HCEC 1CT (cell line): ENCODE results near the gene AGPAT3.
A peak's percentile ranks its signal among the peaks of the same experiment; 100 is the strongest.

Source experiments
- DNase-seq: peaks from one replicate; pipeline ENCODE4 v3.0.0-alpha.2; 2017

Gene AGPAT3

GRCh38 chr21:43925096-43925481 lies 60.1 kb downstream of the AGPAT3 start:
- no peak for DNase-seq

- no peak for DNase-seq
Measured at GRCh38 chr21:43925609-43926008, 60.6 kb downstream of the AGPAT3 start.

GRCh38 chr21:43926196-43926595 lies 61.2 kb downstream of the AGPAT3 start:
- no peak for DNase-seq

- DNase-seq: no peak
Measured at GRCh38 chr21:43927591-43928221, 62.7 kb downstream of the AGPAT3 start.

GRCh38 chr21:43928222-43929125 lies 63.5 kb downstream of the AGPAT3 start:
- no peak for DNase-seq

- no peak for DNase-seq
Measured at GRCh38 chr21:43929217-43929971, 64.4 kb downstream of the AGPAT3 start.

GRCh38 chr21:43930074-43930847 lies 65.2 kb downstream of the AGPAT3 start:
- no peak for DNase-seq

- no peak for DNase-seq
Measured at GRCh38 chr21:43930848-43931375, 65.9 kb downstream of the AGPAT3 start.

GRCh38 chr21:43931489-43931888 lies 66.5 kb downstream of the AGPAT3 start:
- no peak for DNase-seq

- DNase-seq: no peak
Measured at GRCh38 chr21:43932005-43932404, 67.0 kb downstream of the AGPAT3 start.

GRCh38 chr21:43933199-43933598 lies 68.2 kb downstream of the AGPAT3 start:
- no peak for DNase-seq

- no peak for DNase-seq
Measured at GRCh38 chr21:43933680-43934079, 68.7 kb downstream of the AGPAT3 start.

GRCh38 chr21:43934116-43934515 lies 69.1 kb downstream of the AGPAT3 start:
- DNase-seq: no peak

GRCh38 chr21:43934716-43935705 lies 70.0 kb downstream of the AGPAT3 start:
- DNase-seq: no peak

- no peak for DNase-seq
Measured at GRCh38 chr21:43935711-43936110, 70.7 kb downstream of the AGPAT3 start.

- no peak for DNase-seq
Measured at GRCh38 chr21:43936247-43936967, 71.4 kb downstream of the AGPAT3 start.

- DNase-seq: no peak
Measured at GRCh38 chr21:43937051-43937832, 72.2 kb downstream of the AGPAT3 start.

GRCh38 chr21:43937891-43938309 lies 72.9 kb downstream of the AGPAT3 start:
- no peak for DNase-seq

GRCh38 chr21:43938751-43939442 lies 73.9 kb downstream of the AGPAT3 start:
- DNase-seq: peak; percentile 48
